GM12892 (cell line): ENCODE results near the gene RFX3.

Source experiments
- DNase-seq: peaks from one replicate; pipeline ENCODE4 v3.0.0; 2011; ENCODE audit not compliant: insufficient read length
- FAIRE-seq: peaks from 2 replicates; lab custom pipeline; 2011; peaks lifted over from hg19 to GRCh38; lab: Jason Lieb, UNC
- POLR2A ChIP-seq: IDR thresholded peaks from 2 replicates; pipeline ENCODE4 v1.6.1; 2011; ENCODE audit warnings: low read depth, low read length, control low read depth
- POLR2AphosphoS5 ChIP-seq: IDR thresholded peaks from 2 replicates; pipeline ENCODE4 v1.6.1; 2011; ENCODE audit warnings: low read depth, low read length, control low read depth
- TAF1 ChIP-seq: IDR thresholded peaks from 2 replicates; pipeline ENCODE4 v1.6.1; 2011; ENCODE audit warnings: low read depth, mild to moderate bottlenecking, control low read depth, low read length, borderline replicate concordance

RFX3 gene

DNA sequence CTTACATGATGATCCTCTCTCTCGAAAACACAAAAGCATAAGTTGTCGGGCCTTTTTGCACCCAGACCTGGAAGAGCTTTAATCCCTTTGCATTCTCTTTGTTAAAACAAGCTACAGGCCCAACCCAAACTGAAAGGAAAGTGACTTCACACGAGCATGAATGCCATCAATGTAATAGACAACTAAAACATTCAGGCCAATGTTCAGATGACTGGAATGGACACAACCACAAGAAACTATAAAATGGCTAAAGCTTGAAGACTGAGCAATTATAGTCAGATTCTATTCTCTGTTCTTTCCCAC, 45.5 kb downstream of the RFX3 start:
- DNase-seq, result no peak
- TF ChIP-seq TAF1 (no peak), POLR2AphosphoS5 (no peak), POLR2A (no peak)
- peak; percentile 24 for FAIRE-seq

DNA sequence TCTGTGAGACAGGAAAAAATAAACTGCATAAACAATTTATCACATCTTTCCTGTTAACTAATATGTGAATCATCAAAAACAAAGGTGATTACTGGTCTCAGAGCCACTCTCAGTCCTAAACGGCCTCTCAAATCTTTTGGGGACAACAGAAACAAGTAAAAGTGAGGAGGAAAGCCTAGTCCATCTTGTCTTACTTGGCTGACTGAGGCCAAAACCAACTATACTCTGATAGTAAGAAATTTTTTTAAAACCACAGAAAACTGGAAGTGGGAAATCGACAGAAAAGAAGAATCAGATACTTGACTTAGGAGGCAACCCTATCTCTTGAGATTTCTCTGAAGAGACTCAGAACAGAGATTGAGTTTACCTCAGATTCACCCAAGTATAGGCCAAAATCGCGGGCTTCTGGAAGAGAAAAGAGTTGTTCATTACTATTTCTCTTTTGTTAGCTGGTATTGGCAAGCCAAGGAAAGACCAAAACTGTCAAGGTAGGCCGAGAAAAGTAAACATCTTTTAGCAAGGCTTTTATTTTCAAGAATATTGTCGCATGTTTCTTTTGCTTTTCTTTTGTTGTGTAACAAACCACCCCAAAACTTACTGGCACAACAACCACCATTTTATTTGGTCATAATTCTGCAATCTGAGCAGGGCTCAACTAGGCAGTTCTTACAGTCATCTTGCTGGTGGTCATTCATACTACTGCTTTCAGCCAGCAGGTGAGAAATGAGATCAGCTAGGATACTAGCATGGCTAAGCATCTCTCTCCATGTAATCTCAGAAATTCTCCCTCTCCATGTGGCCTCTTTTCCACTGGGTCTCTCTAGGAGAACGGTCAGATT, 46.1 kb downstream of the RFX3 start:
- TF ChIP-seq POLR2A (no peak), TAF1 (no peak), POLR2AphosphoS5 (no peak)
- DNase-seq, result no peak
- FAIRE-seq, result peak; percentile 85

DNA sequence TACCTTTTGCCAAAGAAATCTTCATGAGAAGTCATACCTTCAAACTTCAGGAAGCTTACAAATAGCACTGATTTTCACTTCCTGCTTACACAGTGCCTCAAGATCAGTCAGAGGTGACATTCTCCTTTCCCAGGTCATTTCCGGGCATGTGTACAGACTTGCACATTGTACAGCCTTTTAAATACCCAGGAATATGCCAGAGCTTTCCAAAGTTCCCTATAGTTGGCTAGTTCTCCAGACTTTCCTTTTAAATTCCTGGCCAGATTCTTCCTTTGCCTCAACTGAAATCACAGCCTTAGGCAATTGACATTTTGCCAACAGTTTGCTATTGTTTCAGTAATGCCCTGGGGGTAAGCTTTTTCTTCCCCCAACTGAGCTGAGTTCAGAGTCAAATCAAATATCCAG, 47.2 kb downstream of the RFX3 start:
- TF ChIP-seq POLR2A, result no peak
- TF ChIP-seq POLR2AphosphoS5, result no peak
- no peak for TF ChIP-seq TAF1
- FAIRE-seq, result peak; percentile 93
- DNase-seq, result no peak

GRCh38 chr9:3477236-3477834, 48.5 kb downstream of the RFX3 start:
- FAIRE-seq, result peak; percentile 56
- DNase-seq, result no peak
- TF ChIP-seq POLR2A, result no peak

DNA sequence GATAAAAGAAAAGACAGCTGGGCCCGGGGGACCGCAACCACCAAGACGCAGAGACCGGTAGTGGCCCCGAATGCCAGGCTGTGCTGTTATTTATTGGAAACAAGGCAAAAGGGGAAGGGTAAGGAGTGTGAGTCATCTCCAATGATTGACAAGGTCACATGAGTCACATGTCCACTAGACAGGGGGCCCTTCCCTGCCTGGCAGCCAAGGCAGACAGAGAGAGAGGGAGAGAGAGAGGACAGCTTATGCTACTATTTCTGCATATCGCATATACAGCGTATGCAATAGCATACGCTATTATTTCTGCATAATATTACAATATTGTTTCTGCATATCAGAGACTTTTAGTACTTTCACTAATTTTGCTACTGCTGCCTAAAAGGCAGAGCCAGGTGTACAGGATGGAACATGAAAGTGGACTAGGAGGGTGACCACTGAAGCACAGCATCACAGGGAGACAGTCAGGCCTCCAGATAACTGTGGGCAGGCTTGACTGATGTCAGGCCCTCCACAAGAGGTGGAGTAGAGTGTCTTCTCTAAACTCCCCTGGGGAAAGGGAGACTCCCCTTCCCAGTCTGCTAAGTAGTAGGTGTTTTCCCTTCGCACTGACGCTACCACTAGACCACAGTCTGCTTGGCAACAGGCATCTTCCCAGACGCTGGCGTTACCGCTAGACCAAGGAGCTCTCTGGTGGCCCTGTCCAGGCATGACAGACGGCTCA, 50.3 kb downstream of the RFX3 start:
- no peak for TF ChIP-seq POLR2AphosphoS5
- TF ChIP-seq POLR2A, result no peak
- no peak for TF ChIP-seq TAF1
- DNase-seq (no peak), FAIRE-seq (peak; percentile 96)

GRCh38 chr9:3474821-3475220, 51.0 kb downstream of the RFX3 start:
- DNase-seq, result no peak
- TF ChIP-seq POLR2A (no peak), TAF1 (no peak), POLR2AphosphoS5 (no peak)
- peak; percentile 36 for FAIRE-seq

DNA sequence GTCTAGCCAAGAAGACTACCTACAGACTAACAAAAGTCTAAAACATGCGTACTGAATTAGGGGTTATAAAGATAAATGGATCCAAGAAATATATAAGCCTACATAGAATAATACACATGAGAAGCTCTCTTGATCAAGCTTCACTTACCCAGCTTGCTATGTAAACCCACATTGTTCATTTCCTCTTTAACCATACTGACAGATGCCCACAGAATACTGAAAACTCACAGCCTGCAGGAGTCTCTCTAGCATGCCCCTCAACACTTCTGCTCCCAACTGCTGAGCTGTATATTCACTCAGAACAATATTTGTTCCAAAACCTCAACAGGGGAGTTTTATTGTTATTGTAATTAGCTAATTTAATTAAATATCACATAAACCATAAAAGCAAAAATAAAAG, 52.4 kb downstream of the RFX3 start:
- FAIRE-seq (no peak), DNase-seq (no peak)
- no peak for TF ChIP-seq TAF1
- no peak for TF ChIP-seq POLR2AphosphoS5
- no peak for TF ChIP-seq POLR2A

DNA sequence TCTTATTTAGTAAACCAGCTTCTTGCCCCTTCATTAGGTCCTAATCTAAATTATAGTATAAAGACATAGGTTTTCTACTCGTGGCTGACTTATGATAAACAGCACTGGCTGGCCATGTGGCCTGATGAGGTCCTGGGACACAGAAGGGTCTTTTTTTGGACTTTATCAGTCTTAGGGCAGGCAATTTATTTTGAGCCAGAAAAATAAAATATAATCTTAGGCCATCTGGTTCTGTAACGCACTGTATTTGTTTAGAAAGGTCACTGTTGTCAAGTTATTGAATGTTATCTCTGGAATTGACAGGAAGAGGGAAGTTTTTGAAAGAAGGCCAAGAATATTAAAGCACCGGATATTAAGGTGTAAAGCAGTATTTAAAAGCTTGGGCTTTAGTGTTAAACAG, 53.9 kb downstream of the RFX3 start:
- FAIRE-seq (no peak), DNase-seq (no peak)
- TF ChIP-seq POLR2AphosphoS5, result no peak
- TF ChIP-seq POLR2A, result no peak
- no peak for TF ChIP-seq TAF1

GRCh38 chr9:3468421-3469205, 57.2 kb downstream of the RFX3 start:
- TF ChIP-seq POLR2A, result no peak
- TF ChIP-seq TAF1, result no peak
- no peak for TF ChIP-seq POLR2AphosphoS5
- DNase-seq (no peak), FAIRE-seq (no peak)

DNA sequence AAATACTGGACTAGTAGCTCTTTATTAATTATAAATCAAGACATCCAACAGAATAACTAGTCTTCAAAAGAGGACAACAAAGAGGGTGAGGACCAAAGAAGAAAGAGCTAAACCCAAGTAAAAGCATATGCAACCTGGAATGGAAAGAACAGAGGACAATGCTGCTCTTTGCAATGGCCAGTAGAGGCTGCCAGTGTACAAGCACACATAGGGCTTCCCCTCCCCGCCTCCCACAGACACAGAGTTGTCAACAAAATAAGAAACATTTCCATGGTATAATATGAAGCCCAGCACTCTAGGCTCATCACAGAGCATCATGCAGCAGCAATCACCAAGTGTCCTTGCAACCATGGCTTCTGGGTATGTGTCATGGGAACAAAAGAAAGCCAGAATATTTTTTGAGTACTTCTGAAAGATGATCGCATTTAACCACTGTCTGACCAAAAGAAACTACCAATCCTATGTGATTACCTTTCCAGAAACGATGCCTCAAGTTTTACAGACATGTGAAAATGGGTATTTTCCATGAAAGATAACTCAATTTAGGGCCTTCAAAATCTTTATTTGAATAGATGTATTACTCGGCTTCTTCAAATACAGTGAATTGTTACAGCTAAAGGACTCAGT, 58.1 kb downstream of the RFX3 start:
- TF ChIP-seq POLR2AphosphoS5 (no peak), POLR2A (no peak), TAF1 (no peak)
- DNase-seq (peak; percentile 13), FAIRE-seq (peak; percentile 93)

GRCh38 chr9:3464033-3464638, 61.7 kb downstream of the RFX3 start:
- DNase-seq (no peak), FAIRE-seq (no peak)
- TF ChIP-seq POLR2A (no peak), TAF1 (no peak), POLR2AphosphoS5 (no peak)
